Activated B cell treated with CpG ODN at 0.5 μM for 24 hours (primary cell): ENCODE data around the gene PLCH2. TPM values are rescaled to one million over a fixed set of nuclear protein-coding genes. Genes with fewer than 3 reads are reported as not detected.

Source experiments
- ATAC-seq: fragments of 200-7000 bp; cut with Tn5 transposase; one replicate; pipeline ENCODE4 v1.10.0; 2021; ENCODE audit warnings: low read depth, mild to moderate bottlenecking, moderate library complexity
- CTCF ChIA-PET: fragments of 350-600 bp; sonication (Branson Sonifier 250); formaldehyde crosslinking; loops from one replicate; lab custom pipeline; 2021; ENCODE audit warnings: antibody characterized with exemption; lab: Charles Lee
- POLR2A ChIA-PET: fragments of 350-600 bp; sonication (Branson Sonifier 250); formaldehyde crosslinking; loops from one replicate; lab custom pipeline; 2021; ENCODE audit warnings: antibody characterized with exemption; lab: Charles Lee
- DNase-seq: peaks from one replicate; pipeline ENCODE4 v3.0.0; 2022
- H3K27ac Mint-ChIP-seq: one replicate; pipeline ENCODE4 v1.8.0; 2020; ENCODE audit warnings: mixed read lengths
- H3K27me3 Mint-ChIP-seq: one replicate; pipeline ENCODE4 v1.8.0; 2021; ENCODE audit warnings: mixed read lengths
- H3K36me3 Mint-ChIP-seq: one replicate; pipeline ENCODE4 v1.8.0; 2021; ENCODE audit warnings: low read depth, mixed read lengths
- H3K4me1 Mint-ChIP-seq: one replicate; pipeline ENCODE4 v1.8.0; 2021; ENCODE audit warnings: mixed read lengths
- H3K4me3 Mint-ChIP-seq: one replicate; pipeline ENCODE4 v1.8.0; 2020; ENCODE audit warnings: mild to moderate bottlenecking, mixed read lengths
- H3K9me3 Mint-ChIP-seq: one replicate; pipeline ENCODE4 v1.8.0; 2020; ENCODE audit warnings: mixed read lengths
- CTCF ChIP-seq: fragments of 200-600 bp; IDR thresholded peaks from one replicate; pipeline ENCODE4 v1.8.0; 2022; ENCODE audit warnings: antibody characterized with exemption, mild to moderate bottlenecking
- intact Hi-C: fragments of 100-400 bp; cut with micrococcal nuclease; formaldehyde crosslinking; loops from one replicate; pipeline ENCODE4 v1.15.1; 2024
- total RNA-seq: library from RNA; stranded (reverse); gene quantifications from 2 replicates; pipeline ENCODE4 v1.2.3, GENCODE V29; 2022

Gene PLCH2
- total RNA-seq, 1 donor from 2014 or later: 6.1 TPM

- POLR2A ChIA-PET: no interaction called here
- Mint-ChIP-seq H3K27me3 (peaks cover 2% of the 10 kb centered on the region), H3K4me1 (peaks cover 17% of the 10 kb centered on the region), H3K36me3 (no peaks in the 10 kb centered on the region), H3K4me3 (no peak overlapping the region), H3K9me3 (no peaks in the 10 kb centered on the region), H3K27ac (no peak overlapping the region)
- CTCF ChIA-PET: no interaction called here
- DNase-seq: no peak
- intact Hi-C loops: no loop called here
- TF ChIP-seq CTCF: no peak
- peak; percentile 26 for ATAC-seq
These were observed 5.6 kb upstream of the PLCH2 start for GRCh38 chr1:2470290-2471158.

- peaks cover 17% of the 10 kb centered on the region for H3K4me1 Mint-ChIP-seq
- ChIA-PET CTCF (no interaction called here), POLR2A (no interaction called here)
- ATAC-seq (no peak), DNase-seq (no peak)
- H3K4me3 Mint-ChIP-seq: no peak overlapping the region
- H3K36me3 Mint-ChIP-seq: no peaks in the 10 kb centered on the region
- no peaks in the 10 kb centered on the region for H3K9me3 Mint-ChIP-seq
- H3K27ac Mint-ChIP-seq: no peak overlapping the region
- intact Hi-C loops: no loop called here
- H3K27me3 Mint-ChIP-seq: peaks cover 2% of the 10 kb centered on the region
- no peak for TF ChIP-seq CTCF
These were observed 5.0 kb upstream of the PLCH2 start for GRCh38 chr1:2471159-2471471.

GRCh38 chr1:2471587-2472001 lies 4.5 kb upstream of the PLCH2 start:
- no peaks in the 10 kb centered on the region for H3K9me3 Mint-ChIP-seq

GRCh38 chr1:2472109-2472508 lies 4.0 kb upstream of the PLCH2 start:
- no peak for TF ChIP-seq CTCF
- Mint-ChIP-seq H3K27ac (no peak overlapping the region), H3K27me3 (no peaks in the 10 kb centered on the region), H3K36me3 (no peaks in the 10 kb centered on the region), H3K9me3 (no peaks in the 10 kb centered on the region), H3K4me1 (peaks cover 15% of the 10 kb centered on the region), H3K4me3 (no peak overlapping the region)
- ATAC-seq (no peak), DNase-seq (no peak)
- ChIA-PET POLR2A (no interaction called here), CTCF (no interaction called here)
- intact Hi-C loops: no loop called here

More at GRCh38 chr1:2471587-2472001, 4.5 kb upstream of the PLCH2 start:
- TF ChIP-seq CTCF: no peak
- ChIA-PET CTCF (no interaction called here), POLR2A (no interaction called here)
- Mint-ChIP-seq H3K27ac (no peak overlapping the region), H3K4me3 (no peak overlapping the region), H3K4me1 (peaks cover 15% of the 10 kb centered on the region), H3K36me3 (no peaks in the 10 kb centered on the region), H3K27me3 (peaks cover 1% of the 10 kb centered on the region)
- DNase-seq: no peak
- no peak for ATAC-seq
- intact Hi-C loops: no loop called here

- POLR2A ChIA-PET: no interaction called here
- intact Hi-C loops: no loop called here
- no peak for DNase-seq
These were observed 3.4 kb upstream of the PLCH2 start for GRCh38 chr1:2472561-2473177.

More at GRCh38 chr1:2472561-2473177, 3.4 kb upstream of the PLCH2 start:
- H3K27me3 Mint-ChIP-seq: no peaks in the 10 kb centered on the region
- no peak for ATAC-seq
- CTCF ChIA-PET: no interaction called here
- H3K27ac Mint-ChIP-seq: no peak overlapping the region
- peaks cover 15% of the 10 kb centered on the region for H3K4me1 Mint-ChIP-seq
- H3K36me3 Mint-ChIP-seq: no peaks in the 10 kb centered on the region
- H3K9me3 Mint-ChIP-seq: no peaks in the 10 kb centered on the region
- TF ChIP-seq CTCF: no peak
- H3K4me3 Mint-ChIP-seq: no peak overlapping the region
